Right lobe of liver (tissue), 4 donors: ENCODE results near the gene PDZD2.

Source experiments
- POLR2A ChIP-seq: fragments of 450-650 bp; IDR thresholded peaks from one replicate; pipeline ENCODE4 v1.6.1; 2017; ENCODE audit warnings: antibody characterized with exemption, mild to moderate bottlenecking
- TF ChIP-seq, protein P1 (sequence below), 4 donors: fragments of 200-600 bp in 3 of 4; fragments of 450-650 bp in 1 of 4; IDR thresholded peaks; one replicate each; pipeline versions ENCODE4 v1.5.1 to v1.8.0; 2016 to 2022; ENCODE audit warnings: antibody characterized with exemption in 4 of 4, mild to moderate bottlenecking in 2 of 4
- donor health status: DM: no; HTN: no; CAD: no.
- donor health status: DM: no; HTN: no; CAD: no.
- donor health status: DM: no; HTN: yes; CAD: no.

DNA sequence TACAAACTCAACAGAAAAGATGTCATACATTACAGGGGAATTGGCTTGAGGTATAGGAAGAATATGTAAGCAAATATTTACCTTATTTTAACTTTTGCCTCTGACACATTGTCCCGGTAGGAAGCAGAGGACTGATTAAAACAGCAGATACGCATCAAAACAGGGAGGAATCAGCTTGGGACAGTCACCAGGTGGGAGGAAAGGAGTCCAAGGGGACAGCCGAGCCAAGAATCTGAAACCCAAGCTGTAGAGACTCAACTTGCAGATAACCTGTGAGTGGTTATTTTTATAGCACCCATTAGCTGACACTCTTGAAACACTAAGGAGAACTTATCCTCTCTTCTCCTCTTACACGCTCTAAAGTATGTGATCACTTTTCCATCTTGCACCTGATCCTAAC is 22.3 kb downstream of the PDZD2 start:
- TF ChIP-seq, protein P1, sequence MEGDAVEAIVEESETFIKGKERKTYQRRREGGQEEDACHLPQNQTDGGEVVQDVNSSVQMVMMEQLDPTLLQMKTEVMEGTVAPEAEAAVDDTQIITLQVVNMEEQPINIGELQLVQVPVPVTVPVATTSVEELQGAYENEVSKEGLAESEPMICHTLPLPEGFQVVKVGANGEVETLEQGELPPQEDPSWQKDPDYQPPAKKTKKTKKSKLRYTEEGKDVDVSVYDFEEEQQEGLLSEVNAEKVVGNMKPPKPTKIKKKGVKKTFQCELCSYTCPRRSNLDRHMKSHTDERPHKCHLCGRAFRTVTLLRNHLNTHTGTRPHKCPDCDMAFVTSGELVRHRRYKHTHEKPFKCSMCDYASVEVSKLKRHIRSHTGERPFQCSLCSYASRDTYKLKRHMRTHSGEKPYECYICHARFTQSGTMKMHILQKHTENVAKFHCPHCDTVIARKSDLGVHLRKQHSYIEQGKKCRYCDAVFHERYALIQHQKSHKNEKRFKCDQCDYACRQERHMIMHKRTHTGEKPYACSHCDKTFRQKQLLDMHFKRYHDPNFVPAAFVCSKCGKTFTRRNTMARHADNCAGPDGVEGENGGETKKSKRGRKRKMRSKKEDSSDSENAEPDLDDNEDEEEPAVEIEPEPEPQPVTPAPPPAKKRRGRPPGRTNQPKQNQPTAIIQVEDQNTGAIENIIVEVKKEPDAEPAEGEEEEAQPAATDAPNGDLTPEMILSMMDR (IDR thresholded peaks at IDR 0.05): no peak
- TF ChIP-seq POLR2A: no peak
